ENCODE results near the gene OR2A25.

GRCh38 chr7:144027070-144027469, 42.5 kb upstream of the OR2A25 start:
- TF ChIP-seq CTCF (IDR thresholded peaks at IDR 0.05) (peak; percentile 22 to 57 (median 45)), POLR2A (IDR thresholded peaks at IDR 0.05) (no peak), EP300 (IDR thresholded peaks at IDR 0.05) (no peak)
